Dedifferentiated amniotic fluid mesenchymal stem cell (primary cell): ENCODE data around the gene OR52E1.

ENCODE experiments used
- DNase-seq: peaks from one replicate; pipeline ENCODE4 v3.0.0-alpha.2; 2016; ENCODE audit errors: extremely low spot score

The OR52E1 gene

GRCh38 chr11:5115339-5115738, 46.0 kb downstream of the OR52E1 start:
- no peak for DNase-seq

DNA sequence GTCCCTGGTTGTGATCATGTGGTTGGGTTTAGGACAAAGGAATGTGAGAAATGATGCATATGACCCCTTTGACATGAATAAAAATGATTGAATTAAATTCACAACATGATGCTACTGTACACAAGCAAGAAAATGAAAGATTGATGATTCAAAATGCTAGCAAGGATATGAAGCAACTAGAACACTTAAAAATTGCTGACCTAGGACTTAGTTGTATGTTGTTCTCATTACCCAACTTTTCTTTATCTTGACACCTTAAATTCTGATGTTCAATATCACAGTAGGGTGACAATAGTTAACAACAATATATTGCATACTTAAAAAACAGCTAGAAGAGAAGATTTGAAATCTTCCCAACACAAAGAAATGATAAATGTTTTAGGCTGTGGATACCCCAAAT, 48.2 kb downstream of the OR52E1 start:
- no peak for DNase-seq

GRCh38 chr11:5118893-5119292, 49.5 kb downstream of the OR52E1 start:
- DNase-seq, result no peak
